Measurements from ENCODE around the gene PACC1. TPM values are rescaled to one million over a fixed set of nuclear protein-coding genes. Genes with fewer than 3 reads are reported as not detected.

The PACC1 gene
- polyA plus RNA-seq, 1 experiment: 10.6 TPM

DNA sequence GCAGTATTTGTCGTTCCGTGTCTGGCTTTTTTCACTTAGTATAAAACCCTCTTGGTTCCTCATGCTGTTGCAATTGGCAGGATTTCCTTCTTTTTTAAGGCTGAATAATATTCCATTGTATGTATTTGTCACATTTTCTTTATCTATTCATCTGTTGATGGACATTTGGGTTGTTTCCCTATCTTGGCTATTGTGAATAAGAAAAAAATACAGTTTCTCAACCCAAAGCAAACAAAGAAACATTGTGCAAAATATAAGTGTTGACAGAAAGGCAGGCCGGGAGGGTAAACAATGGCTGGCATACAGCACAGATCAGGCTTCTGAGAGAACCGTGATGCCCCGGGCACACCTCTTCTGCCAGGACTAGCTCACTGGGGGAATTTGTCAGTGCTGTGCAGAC, 45.0 kb upstream of the PACC1 start:
- Histone ChIP-seq H3K9me3 (ENCODE audit: control insufficient read depth, insufficient read depth, low read length) (peaks cover 12% of the 10 kb centered on the region), H3K4me3 (ENCODE audit: low read depth, low read length) (no peak overlapping the region), H3K27me3 (ENCODE audit: control insufficient read depth, insufficient read depth, low read length) (peaks cover 11% of the 10 kb centered on the region), H3K27ac (ENCODE audit: low read depth, low read length) (no peak overlapping the region)
- CTCF ChIA-PET: interaction anchor here (1.4 kb wide), 1 partner anchor 389 kb away, joined by 5 read pairs; no protein-coding TSS in a partner anchor
- TF ChIP-seq CTCF (IDR thresholded peaks at IDR 0.05; ENCODE audit: low read depth, low read length): no peak
- POLR2A ChIA-PET: no interaction called here
- DNase-seq (ENCODE audit: low read depth, low spot score): no peak

DNA sequence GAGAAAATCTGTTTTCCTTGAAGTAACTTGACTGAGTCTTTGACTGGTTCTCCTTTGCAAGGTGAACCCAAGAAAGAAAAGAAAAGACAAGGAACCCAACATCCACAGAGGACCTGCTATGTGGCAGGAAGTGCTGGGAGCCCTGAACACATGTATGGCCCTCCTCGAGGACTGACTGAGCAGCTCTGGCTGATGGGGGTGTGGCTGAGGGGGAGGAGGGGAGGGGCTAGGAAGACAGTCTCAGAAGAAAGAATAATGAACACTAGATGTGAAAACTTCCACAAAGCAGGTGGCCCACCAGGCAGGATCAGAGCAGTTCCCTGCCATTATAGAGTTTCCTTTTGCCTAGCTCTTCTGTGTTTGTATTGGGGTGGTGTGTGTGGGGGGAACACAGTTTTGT, 44.1 kb upstream of the PACC1 start:
- peaks cover 11% of the 10 kb centered on the region for H3K27me3 ChIP-seq (ENCODE audit: control insufficient read depth, insufficient read depth, low read length)
- H3K4me3 ChIP-seq (ENCODE audit: low read depth, low read length): no peak overlapping the region
- H3K27ac ChIP-seq (ENCODE audit: low read depth, low read length): no peak overlapping the region
- ChIA-PET CTCF (interaction anchor here (0.9 to 1.4 kb wide), 2 partner anchors 388 to 424 kb away, joined by 3 to 5 read pairs; partner anchors contain the start of genes DTL and INTS7), POLR2A (interaction anchor here (0.6 kb wide), 1 partner anchor 402 kb away, joined by 6 read pairs; no protein-coding TSS in a partner anchor)
- H3K9me3 ChIP-seq (ENCODE audit: control insufficient read depth, insufficient read depth, low read length): peaks cover 12% of the 10 kb centered on the region
- no peak for TF ChIP-seq CTCF (IDR thresholded peaks at IDR 0.05; ENCODE audit: low read depth, low read length)
- DNase-seq (ENCODE audit: low read depth, low spot score): no peak

- H3K27ac ChIP-seq (ENCODE audit: low read depth, low read length): no peak overlapping the region
- H3K4me3 ChIP-seq (ENCODE audit: low read depth, low read length): no peak overlapping the region
- DNase-seq (ENCODE audit: low read depth, low spot score): no peak
- H3K27me3 ChIP-seq (ENCODE audit: control insufficient read depth, insufficient read depth, low read length): peaks cover 9% of the 10 kb centered on the region
- peaks cover 12% of the 10 kb centered on the region for H3K9me3 ChIP-seq (ENCODE audit: control insufficient read depth, insufficient read depth, low read length)
- CTCF ChIA-PET: interaction anchor here (0.5 to 8.1 kb wide), 12 partner anchors 10 to 423 kb away, joined by 3 to 283 read pairs (median 4); partner anchors contain the start of genes DTL and INTS7
- peak; percentile 38 for TF ChIP-seq CTCF (IDR thresholded peaks at IDR 0.05; ENCODE audit: low read depth, low read length)
- POLR2A ChIA-PET: no interaction called here
Measured at GRCh38 chr1:212457740-212458338, 43.2 kb upstream of the PACC1 start.

DNA sequence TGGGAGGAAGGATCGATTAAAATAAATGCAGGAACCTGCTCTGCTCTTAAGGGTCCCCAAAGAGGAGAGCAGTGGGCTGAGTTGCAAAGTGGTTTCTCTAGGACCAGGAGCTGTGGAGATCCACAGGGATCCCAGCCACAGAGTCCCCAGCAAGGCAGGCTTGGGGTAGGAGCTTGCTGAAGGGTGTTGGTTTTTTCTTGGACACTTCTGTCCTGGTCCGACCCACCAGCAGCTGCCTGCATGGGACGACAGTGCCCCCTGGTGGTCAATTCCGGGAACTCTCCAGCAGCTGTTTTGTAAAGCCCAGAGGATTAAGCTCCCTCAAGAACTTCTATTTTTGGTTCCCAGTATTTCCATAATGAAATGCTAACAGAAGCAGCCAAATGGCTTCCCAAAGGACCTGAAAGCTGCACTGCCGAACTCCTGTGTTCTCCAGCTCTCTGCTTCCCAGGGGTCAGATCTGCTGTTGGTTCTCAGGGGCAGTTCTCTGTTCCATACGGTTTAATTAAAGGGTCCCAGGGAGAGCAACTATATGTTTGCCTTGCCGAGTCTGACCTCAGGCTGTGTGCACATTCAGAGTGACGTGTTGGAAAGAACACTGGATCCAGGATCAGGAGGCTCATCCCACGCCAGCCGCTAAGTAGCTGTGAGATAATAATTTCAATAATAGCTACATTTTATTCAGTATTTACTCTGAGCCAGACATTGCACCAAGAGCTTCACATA, 41.3 kb upstream of the PACC1 start:
- peak; percentile 72 for DNase-seq (ENCODE audit: low read depth, low spot score)
- TF ChIP-seq CTCF (IDR thresholded peaks at IDR 0.05; ENCODE audit: low read depth, low read length): peak; percentile 96
- Histone ChIP-seq H3K4me3 (ENCODE audit: low read depth, low read length) (peak overlapping the region; percentile 4; the same call in 1 of the 2 replicates), H3K9me3 (ENCODE audit: control insufficient read depth, insufficient read depth, low read length) (peaks cover 12% of the 10 kb centered on the region), H3K27ac (ENCODE audit: low read depth, low read length) (no peak overlapping the region), H3K27me3 (ENCODE audit: control insufficient read depth, insufficient read depth, low read length) (no peaks in the 10 kb centered on the region)
- CTCF ChIA-PET: interaction anchor here (0.6 to 8.1 kb wide), 115 partner anchors 12 to 1571 kb away, joined by 3 to 283 read pairs (median 4); partner anchors contain the start of genes DTL, INTS7, NENF and NSL1
- POLR2A ChIA-PET: interaction anchor here (0.6 to 1.6 kb wide), 4 partner anchors 10 to 560 kb away, joined by 3 to 6 read pairs (median 4); partner anchors contain the start of gene ATF3
